HEK293T (cell line): ENCODE results near the gene CASS4.
"Not testable (repeated sequence)": the region's sequence is repeated elsewhere in the genome, so short reads cannot be mapped to it uniquely, and the experiment has no call there.

Source experiments
- ARNT ChIP-seq: fragments of 450-650 bp; IDR thresholded peaks from 2 replicates; pipeline ENCODE4 v1.6.1; 2017; ENCODE audit warnings: mild to moderate bottlenecking
- BHLHE40 ChIP-seq: fragments of 450-650 bp; IDR thresholded peaks from 2 replicates; pipeline ENCODE4 v1.6.1; 2016; ENCODE audit warnings: mild to moderate bottlenecking, moderate library complexity, borderline replicate concordance
- FOXA1 ChIP-seq: fragments of 450-650 bp; IDR thresholded peaks from 2 replicates; pipeline ENCODE4 v1.6.1; 2016; ENCODE audit warnings: mild to moderate bottlenecking
- FOXK2 ChIP-seq: fragments of 450-650 bp; IDR thresholded peaks from 2 replicates; pipeline ENCODE4 v1.6.1; 2016; ENCODE audit warnings: mild to moderate bottlenecking
- FOXM1 ChIP-seq: fragments of 450-650 bp; IDR thresholded peaks from 2 replicates; pipeline ENCODE4 v1.6.1; 2017; ENCODE audit warnings: mild to moderate bottlenecking, borderline replicate concordance
- HDGF ChIP-seq: fragments of 450-650 bp; IDR thresholded peaks from 2 replicates; pipeline ENCODE4 v1.6.1; 2017; ENCODE audit warnings: antibody characterized with exemption, borderline replicate concordance
- LEF1 ChIP-seq: fragments of 450-650 bp; IDR thresholded peaks from 2 replicates; pipeline ENCODE4 v1.6.1; 2017; ENCODE audit warnings: mild to moderate bottlenecking, borderline replicate concordance
- NFRKB ChIP-seq: fragments of 450-650 bp; IDR thresholded peaks from 2 replicates; pipeline ENCODE4 v1.6.1; 2016; ENCODE audit warnings: mild to moderate bottlenecking, moderate library complexity
- SP1 ChIP-seq: fragments of 450-650 bp; IDR thresholded peaks from 2 replicates; pipeline ENCODE4 v1.6.1; 2017
- SUZ12 ChIP-seq: fragments of 450-650 bp; IDR thresholded peaks from 2 replicates; pipeline ENCODE4 v1.6.1; 2016; ENCODE audit warnings: mild to moderate bottlenecking
- TARDBP ChIP-seq: fragments of 450-650 bp; IDR thresholded peaks from 2 replicates; pipeline ENCODE4 v1.6.1; 2016
- ZNF384 ChIP-seq: fragments of 450-650 bp; IDR thresholded peaks from 2 replicates; pipeline ENCODE4 v1.6.1; 2016

GRCh38 chr20:56390396-56390795 is 21.7 kb upstream of the CASS4 start:
- not testable (repeated sequence) for TF ChIP-seq LEF1, FOXA1, BHLHE40, FOXM1, TARDBP, ARNT, SP1, FOXK2, SUZ12, HDGF, NFRKB, ZNF384
